AG04449 (cell line): ENCODE data around the gene C1orf50.

ENCODE experiments used
- CTCF ChIA-PET: fragments of 350-600 bp; formaldehyde crosslinking; extraction: SDS; loops from one replicate; lab custom pipeline; 2021; ENCODE audit warnings: antibody characterized with exemption; lab: Yijun Ruan, JAX
- POLR2A ChIA-PET: fragments of 400-600, 350-600 bp; formaldehyde crosslinking; extraction: SDS; loops from one replicate; lab custom pipeline; 2020; ENCODE audit warnings: antibody characterized with exemption, inconsistent platforms; lab: Yijun Ruan, JAX
- DNase-seq: peaks from one replicate; pipeline ENCODE4 v3.0.0-alpha.2; 2010; ENCODE audit warnings: low read depth, low spot score
- H3K4me3 ChIP-seq: 2 replicates; pipeline ENCODE4 v1.5.1; 2011; ENCODE audit warnings: low read depth, mild to moderate bottlenecking, control low read depth, low read length
- CTCF ChIP-seq: IDR thresholded peaks from one replicate; pipeline ENCODE4 v1.5.1; 2011; ENCODE audit warnings: mild to moderate bottlenecking, moderate library complexity, low read length, control low read depth, inconsistent platforms; ENCODE audit not compliant: insufficient read depth; ENCODE audit errors: missing control alignments

C1orf50 gene

GRCh38 chr1:42737986-42738677 is 28.9 kb upstream of the C1orf50 start:
- no peak overlapping the region for H3K4me3 ChIP-seq
- CTCF ChIA-PET = interaction anchor here (1.0 to 5.7 kb wide), 4 partner anchors 9 to 1202 kb away, joined by 3 to 30 read pairs (median 4); no protein-coding TSS in a partner anchor
- POLR2A ChIA-PET = no interaction called here
- no peak for DNase-seq
- no peak for TF ChIP-seq CTCF

- TF ChIP-seq CTCF = no peak
- CTCF ChIA-PET = no interaction called here
- no peak overlapping the region for H3K4me3 ChIP-seq
- POLR2A ChIA-PET = no interaction called here
- no peak for DNase-seq
These were observed 28.3 kb upstream of the C1orf50 start for GRCh38 chr1:42738678-42739226.

GRCh38 chr1:42739753-42740700 is 27.0 kb upstream of the C1orf50 start, which contains the start of gene CLDN19:
Gene CLDN19, minus strand, starts transcription at chr1:42740236. Its CDS starts 173 bp downstream, at chr1:42740063.
- no peak for TF ChIP-seq CTCF
- ChIA-PET POLR2A (no interaction called here), CTCF (interaction anchor here (0.6 to 1.7 kb wide), 4 partner anchors 9 to 68 kb away, joined by 3 to 5 read pairs (median 3); partner anchors contain the start of genes C1orf50 and P3H1)
- no peak for DNase-seq
- H3K4me3 ChIP-seq = no peak within 1 kb of the TSS

- no peak for DNase-seq
- ChIA-PET CTCF (interaction anchor here (0.7 to 1.7 kb wide), 3 partner anchors 8 to 163 kb away, joined by 3 to 5 read pairs (median 3); no protein-coding TSS in a partner anchor), POLR2A (no interaction called here)
- H3K4me3 ChIP-seq = no peak overlapping the region
- TF ChIP-seq CTCF = no peak
These were observed 26.0 kb upstream of the C1orf50 start for GRCh38 chr1:42740851-42741580.

DNA sequence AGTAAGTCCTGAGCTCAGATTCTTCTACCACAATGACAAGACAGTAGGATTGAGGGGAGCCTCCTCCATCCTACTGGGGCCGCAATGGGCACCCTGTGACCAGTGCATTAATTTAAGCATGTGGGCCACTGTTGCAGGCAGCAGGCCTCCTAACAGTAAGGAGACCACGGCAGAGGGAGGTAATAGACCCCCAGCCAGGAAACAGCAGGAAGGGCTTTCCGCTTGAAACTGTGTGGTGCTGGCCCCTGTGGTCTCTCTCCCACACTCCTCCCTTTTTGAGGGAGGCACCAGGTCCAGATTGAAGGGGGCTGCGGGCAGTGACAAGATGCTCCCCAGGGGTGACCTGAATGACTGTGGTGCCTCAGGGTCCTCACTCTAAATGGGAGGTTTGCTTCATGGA is 25.3 kb upstream of the C1orf50 start:
- POLR2A ChIA-PET = no interaction called here
- CTCF ChIA-PET = interaction anchor here (1.0 kb wide), 1 partner anchor 164 kb away, joined by 3 read pairs; no protein-coding TSS in a partner anchor
- no peak for TF ChIP-seq CTCF
- H3K4me3 ChIP-seq = no peak overlapping the region
- DNase-seq = no peak
